Temporal lobe (tissue), 1 donor: Measurements from ENCODE around the gene PPARA. TPM values are rescaled to one million over a fixed set of nuclear protein-coding genes. Genes with fewer than 3 reads are reported as not detected.

Source experiments
- total RNA-seq: library from RNA; depleted of rRNA; stranded (reverse); fragments of >200 nt; gene quantifications from one replicate; pipeline ENCODE4 v1.2.3, GENCODE V29; 2014

PPARA gene
- total RNA-seq, 1 donor from 2014 or later, result 4.9 TPM

Other genes starting within 250 kb of the PPARA start
- 2.7 TPM for gene WNT7B, start 173.4 kb upstream of the PPARA start, total RNA-seq
- gene CDPF1, start 99.8 kb downstream of the PPARA start, total RNA-seq, result 12.3 TPM
- gene PKDREJ, start 112.8 kb downstream of the PPARA start, total RNA-seq, result under 0.01 TPM
- 6.4 TPM for gene TTC38, start 117.5 kb downstream of the PPARA start, total RNA-seq
- 1.7 TPM for gene GTSE1, start 146.3 kb downstream of the PPARA start, total RNA-seq
- gene TRMU, start 185.2 kb downstream of the PPARA start, total RNA-seq, result 21.6 TPM